Stimulated activated CD8-positive, alpha-beta memory T cell treated with anti-CD3 and anti-CD28 coated beads, Interleukin-4, amount 100 ng/mL, for 24 hours (primary cell): Measurements from ENCODE around the gene LRP5.

ENCODE experiments used
- DNase-seq: peaks from one replicate; pipeline ENCODE4 v3.0.0-alpha.2; 2020; ENCODE audit warnings: low read depth

LRP5 gene

DNA sequence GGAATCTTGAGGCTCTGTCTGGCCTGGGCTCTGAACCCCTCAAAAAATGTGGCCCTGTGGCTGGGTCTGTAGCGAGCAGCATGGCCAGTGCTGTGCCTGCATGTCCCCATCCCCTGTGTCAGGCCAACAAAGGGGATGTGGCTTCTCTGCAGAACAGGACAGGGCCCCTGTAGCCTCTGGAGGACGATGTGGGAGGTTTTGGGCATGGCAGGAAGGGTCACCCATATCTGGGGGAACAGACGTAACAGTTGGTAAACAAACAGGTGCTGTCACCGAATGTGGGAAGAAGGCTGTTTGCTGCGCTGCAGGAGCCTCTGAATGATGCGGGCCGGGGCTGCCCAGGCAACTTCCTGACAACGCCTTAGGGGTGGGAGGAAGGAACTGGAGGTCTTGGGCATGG lies 35.0 kb downstream of the LRP5 start:
- DNase-seq: no peak

DNA sequence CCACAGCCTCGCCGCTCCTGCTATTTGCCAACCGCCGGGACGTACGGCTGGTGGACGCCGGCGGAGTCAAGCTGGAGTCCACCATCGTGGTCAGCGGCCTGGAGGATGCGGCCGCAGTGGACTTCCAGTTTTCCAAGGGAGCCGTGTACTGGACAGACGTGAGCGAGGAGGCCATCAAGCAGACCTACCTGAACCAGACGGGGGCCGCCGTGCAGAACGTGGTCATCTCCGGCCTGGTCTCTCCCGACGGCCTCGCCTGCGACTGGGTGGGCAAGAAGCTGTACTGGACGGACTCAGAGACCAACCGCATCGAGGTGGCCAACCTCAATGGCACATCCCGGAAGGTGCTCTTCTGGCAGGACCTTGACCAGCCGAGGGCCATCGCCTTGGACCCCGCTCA lies 35.5 kb downstream of the LRP5 start:
- DNase-seq: no peak

DNA sequence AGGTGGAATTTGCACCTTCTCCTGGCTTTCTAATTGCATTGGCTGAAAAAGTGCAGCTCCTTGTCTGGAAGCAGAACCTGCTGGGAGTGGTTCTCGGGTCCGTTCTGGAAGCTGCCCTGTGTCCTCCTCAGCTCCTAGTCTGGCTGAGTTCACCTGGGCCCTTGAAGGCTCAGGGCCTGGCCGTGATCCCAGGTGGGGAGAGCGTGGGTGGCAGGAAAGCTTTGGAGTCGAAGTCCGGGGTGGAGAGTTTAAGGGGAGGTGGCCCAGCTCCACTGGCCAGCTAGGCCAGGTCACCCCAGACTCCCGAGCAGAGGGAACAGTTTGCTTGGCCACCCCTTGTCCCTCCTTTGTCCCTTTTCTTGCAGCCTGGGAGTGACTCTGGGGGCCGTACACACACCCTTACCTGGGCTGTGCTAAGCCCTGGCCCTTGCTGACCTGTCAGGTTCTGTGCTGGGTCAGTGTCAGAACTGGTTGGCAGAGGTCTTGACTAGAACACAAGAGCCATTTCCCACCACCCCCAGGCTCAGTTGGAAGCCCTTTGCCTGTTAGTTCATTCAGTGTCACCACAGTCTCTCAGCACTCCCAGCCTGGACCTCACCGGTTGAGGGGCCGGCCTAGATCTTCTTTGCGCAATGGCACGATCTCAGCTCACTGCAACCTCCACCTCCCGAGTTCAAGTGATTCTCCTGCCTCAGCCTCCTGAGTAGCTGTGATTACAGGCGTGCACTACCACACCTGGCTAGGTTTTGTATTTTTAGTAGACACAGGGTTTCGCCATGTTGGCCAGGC lies 37.3 kb downstream of the LRP5 start:
- no peak for DNase-seq

DNA sequence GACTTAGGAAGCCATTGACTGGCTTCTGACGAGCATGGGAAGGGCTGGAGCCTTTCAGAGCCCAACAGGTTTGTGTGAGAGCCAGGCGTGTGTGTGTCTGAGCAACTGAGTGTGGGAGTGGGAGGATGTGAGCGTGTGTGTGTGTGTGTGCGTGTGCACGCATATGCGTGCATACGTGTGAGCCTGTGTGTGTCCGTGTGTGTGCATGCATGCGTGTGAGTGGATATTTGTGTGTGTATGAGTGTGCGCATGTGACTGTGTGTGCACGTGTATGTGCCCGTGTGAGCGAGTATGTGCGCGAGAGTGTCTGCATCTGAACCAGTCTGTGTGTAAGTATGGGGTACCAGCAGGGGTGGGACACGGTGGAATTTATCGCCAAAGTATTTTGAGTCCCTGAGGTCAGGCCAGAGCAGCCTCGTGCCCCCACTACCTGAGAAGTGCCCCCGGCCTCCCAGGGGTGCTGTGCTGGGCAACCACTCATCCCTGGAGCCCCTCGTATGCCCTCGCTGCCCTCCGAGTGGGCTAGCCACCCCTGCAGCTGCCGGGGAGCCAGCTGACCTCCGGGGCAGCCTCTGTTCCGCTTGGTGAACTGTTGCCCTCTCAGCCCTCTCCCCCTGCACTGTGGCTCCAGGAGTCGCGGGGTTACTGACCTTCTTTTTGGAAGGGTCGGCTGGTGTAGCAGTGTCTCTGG lies 38.5 kb downstream of the LRP5 start:
- DNase-seq: no peak

DNA sequence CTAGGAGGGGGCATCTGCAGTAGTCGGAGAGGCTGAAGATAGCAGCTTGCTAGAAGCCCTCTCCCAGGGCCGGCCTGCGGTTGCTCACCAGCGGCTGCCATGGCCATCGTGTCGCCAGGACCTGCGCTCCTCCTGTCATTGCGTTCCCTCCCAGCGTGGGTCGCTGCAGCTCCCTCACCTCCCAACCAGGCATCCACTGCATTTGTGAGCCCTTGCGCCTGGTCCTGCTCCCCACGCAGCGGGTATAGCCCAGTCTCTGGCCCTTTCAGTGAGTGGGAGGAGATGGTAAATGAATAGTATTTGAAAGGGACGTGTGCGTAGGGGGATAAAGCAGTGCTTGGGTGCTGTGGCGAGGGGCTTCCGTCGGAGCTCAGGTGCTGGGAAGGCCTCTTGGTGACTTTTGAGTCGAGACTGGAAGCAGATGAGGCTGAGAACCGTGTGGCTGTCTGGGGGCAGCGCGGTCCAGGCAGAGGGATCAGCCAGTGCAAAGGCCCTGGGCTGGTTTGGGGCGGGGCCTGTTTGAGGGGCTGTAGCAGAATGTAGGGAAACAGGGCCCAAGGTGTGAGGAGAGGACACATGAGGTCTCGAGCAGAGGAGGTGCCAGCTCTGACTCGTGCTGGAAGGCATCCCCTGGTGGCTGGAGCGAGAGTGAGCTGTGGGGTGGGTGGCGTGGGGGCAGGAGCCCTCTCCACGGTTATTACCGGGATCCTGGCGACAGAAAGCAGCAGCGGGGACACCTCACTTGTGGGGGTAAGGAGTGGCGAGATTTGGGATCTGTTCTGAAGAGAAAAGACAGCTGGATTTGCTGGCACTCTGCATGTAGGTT lies 39.3 kb downstream of the LRP5 start:
- no peak for DNase-seq

DNA sequence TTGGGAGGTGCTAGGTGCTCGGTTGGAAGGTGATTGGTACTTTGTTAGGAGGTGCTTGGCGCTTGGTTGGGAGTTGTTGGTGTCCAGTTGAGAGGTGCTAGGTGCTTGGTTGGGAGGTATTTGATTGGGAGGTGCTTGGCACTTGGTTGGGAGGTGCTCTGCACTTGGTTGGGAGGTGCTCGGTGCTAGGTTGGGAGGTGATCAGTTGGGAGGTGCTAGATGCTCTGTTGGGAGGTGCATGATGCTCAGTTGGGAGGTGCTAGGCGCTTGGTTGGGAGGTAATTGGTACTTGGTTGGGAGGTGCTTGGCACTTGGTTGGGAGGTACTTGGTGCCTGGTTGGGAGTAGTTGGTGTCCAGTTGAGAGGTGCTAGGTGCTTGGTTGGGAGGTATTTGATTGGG lies 40.2 kb downstream of the LRP5 start:
- DNase-seq: no peak

DNA sequence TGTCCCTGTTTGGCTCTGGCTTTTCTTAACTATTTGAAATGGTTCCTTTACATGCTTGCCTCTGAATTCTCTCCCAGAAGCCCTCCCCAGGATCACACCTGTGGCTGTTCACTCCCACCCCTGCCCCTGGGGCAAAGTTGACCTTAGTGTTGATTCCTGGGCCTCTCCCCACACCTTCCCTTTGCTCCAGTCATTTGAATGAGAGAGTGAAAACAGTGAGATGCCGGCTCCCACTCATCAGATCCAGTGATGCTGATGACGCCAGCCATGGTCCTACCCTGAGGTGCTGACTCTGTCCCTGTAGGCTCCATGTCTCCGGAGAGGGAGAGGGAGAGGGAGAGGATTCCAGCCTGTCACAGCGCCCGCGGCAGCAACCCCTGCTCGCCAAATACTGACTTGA lies 40.7 kb downstream of the LRP5 start:
- DNase-seq: no peak

DNA sequence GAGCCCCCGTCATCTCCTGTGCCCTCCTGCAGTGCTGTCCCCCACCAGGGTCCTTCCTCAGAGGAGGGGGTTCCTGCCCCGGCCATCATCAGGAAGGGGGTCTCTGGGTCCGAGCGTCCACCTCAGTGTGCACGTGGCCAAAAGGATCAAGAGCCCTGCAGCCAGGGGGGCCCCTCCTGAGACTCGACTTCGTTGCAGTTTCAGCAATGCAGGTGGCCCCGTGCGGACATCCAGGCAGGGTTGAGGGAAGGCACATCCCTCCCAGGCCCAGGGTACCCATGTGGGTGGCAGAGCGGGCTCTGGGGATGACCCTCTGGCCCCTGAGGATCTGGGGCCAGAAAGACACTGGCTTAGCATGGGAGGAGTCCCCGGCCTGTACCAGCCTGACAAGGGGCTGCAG lies 41.3 kb downstream of the LRP5 start:
- no peak for DNase-seq

DNA sequence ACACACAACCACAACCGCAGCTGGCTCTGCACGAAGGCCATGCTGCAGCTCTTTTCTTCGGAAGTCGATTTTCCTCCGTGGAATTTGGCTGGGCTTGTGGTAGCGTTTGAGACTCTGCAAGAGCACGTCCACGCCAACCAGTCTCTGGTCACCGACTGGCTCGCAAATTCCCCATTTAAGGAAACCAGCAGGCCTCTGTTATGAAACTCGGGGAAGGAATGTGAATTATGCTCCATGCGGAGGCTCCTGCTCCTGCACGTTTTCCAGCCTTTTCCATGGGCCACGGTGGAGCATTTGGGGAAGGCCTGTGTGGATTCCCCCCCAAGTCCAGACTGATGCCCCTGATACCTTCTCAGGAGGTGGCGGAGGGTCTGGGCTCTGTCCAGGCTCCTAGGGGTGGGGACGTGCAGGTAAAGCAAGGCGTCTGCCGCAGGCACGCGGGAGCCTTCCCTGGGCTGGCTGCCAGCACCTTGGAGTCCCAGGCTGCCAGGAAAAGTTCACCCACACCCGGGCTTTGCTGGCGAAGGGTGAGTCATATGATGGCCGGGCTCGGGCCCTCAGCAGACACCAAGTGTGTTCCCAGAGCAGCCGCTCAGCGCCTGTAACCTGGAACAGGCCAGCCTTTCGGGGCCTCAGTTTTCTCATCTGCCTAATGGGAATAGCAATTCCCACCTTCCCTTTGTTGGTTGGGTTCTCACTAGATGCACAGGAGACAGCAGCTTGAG lies 41.9 kb downstream of the LRP5 start:
- DNase-seq: no peak

DNA sequence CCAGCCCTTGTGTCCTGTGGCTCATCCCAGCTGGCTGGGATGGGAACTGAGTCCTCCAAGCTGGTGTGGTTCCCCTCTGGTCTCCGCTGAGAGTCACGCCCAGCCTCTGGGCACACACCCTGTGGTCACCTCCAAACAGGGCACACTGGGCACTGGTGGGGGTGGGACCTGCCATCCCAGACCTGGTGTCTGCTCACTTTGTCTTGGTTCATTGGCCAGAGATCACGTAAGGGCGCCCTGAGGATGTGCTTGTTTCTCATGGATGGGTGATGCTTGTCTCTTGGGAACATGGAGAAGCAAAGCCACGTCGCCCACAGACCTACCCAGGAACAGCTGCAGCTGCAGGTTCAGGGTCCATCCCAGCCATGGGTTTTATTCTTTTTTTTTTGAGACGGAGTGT lies 43.1 kb downstream of the LRP5 start:
- no peak for DNase-seq

DNA sequence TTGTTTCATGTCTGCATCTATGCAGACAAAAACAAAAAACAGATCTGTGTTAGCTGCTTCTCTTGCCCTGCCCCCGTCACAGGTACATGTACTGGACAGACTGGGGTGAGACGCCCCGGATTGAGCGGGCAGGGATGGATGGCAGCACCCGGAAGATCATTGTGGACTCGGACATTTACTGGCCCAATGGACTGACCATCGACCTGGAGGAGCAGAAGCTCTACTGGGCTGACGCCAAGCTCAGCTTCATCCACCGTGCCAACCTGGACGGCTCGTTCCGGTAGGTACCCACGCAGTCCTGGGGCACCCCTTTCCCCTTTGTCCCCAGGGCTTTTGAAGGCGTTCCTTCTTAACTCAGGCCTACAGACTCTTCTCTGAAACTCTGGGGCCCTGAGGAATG lies 45.2 kb downstream of the LRP5 start:
- DNase-seq: no peak

DNA sequence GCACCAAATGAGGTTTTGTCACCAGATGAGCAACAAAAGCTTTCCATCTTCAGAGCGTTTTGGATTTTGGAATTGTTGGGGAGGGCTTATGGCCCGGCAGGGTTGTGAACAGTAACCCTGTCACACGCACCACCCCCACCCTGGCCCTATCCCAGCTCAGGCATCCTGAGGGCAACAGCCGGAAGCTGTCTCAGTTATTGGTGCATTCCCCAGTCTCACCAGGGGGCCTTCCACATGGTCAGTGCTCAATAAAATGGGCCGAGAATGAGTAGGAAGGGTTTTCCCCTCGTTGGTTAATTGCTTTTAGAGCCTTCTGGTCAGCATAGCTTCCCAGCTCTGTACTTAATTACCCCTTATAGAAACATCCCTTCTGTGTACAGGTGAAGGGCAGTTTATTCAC lies 46.0 kb downstream of the LRP5 start:
- DNase-seq: no peak

DNA sequence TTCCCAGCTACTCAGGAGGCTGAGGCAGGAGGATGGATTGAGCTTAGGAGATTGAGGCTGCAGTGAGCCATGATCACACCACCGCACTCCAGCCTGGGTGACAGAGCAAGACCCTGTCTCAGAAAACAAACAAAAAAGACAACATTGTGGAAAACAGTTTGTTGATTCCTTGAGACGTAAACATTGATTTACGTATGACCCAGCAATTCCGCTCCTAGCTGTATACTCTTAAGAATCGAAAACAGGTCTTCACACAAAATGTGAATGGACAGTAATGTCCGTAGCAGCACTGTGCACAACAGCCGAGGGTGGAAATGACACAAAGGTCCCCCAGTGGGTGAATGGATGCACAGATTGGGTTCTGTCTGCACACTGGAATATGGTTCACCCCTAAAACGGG lies 49.3 kb downstream of the LRP5 start:
- no peak for DNase-seq

DNA sequence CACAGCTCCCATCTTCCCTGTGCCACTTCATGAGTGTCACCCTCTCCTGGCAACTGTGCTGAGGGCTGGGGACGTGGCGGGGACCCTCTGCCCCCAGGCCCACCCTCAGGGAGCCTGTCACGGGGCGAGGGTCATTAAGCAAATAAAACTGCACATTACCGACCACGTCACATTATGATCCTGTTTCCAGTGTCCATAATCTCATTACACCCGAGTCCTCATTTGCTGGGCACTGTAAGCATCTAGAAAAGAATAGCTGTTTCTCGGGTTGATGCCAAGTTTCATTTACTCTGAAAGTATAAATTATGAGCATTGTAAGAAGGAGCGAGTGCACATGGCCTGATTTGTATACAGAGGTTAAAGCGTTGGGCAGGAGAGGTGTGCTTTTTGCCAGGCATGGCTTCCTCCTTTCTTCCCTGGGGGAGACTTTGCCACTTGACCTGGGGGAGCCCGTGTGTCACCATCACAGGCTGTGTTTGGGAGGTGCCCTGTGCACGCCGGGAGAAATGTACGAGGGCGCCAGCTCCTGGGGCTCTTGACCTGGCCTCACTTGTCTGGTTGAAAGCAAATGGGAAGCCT lies 50.5 kb downstream of the LRP5 start:
- DNase-seq: no peak

DNA sequence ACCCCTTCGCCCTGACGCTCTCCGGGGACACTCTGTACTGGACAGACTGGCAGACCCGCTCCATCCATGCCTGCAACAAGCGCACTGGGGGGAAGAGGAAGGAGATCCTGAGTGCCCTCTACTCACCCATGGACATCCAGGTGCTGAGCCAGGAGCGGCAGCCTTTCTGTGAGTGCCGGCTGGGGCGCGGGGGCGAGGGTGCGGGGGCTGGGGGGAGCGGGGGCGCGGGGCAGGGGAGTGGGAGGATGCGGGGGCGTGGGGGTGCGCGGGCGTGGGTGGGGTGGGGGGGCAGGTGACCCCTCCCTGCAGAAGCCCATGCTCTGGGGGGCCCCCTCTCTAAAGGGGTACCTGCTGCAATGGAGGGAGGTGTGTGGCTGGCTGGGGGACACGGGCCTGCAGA lies 51.4 kb downstream of the LRP5 start:
- DNase-seq: no peak

DNA sequence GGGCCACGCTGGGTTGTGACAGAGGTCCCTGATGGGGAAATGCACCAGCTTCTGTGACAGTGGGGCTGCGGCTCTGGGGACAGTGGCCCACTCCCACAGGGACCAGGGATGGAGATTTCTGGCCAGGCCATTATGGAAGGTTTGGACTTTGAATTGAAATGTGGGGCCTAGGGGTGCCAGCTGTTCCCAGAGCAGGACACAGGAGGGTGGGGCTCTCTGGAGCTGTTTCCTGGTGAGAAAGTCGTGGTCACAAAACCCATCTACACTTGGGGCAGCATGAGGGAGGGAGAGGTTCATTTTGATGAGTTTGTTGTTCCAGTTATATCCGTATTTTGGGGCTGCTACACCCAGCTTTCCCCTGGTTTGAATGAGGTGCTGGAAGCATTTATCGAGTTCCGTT lies 52.2 kb downstream of the LRP5 start:
- DNase-seq: no peak

DNA sequence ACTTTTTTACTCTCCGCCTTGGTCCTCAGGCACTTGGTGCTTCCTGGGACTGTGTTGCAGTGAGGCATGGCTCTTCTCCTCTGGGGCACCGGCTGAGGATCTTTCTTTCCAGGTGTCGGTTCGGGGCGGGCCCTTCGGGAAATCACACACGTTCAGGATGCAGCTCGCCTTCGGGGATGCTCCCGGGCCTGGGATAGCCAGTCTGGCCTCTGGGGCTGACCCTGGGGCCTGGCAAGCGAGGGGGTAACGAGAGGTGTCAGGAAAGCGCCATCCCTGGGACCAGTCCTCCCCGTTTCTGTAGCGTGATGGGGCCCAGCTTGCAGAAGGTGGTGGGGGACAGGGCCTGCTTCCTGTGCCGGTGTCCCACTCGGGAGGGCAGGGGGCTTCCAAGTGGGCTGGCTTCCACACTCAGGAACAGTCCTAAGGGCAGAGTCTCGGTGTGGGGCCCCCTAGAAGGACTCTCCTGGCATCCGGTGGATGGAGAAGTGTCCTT lies 53.6 kb downstream of the LRP5 start:
- no peak for DNase-seq

DNA sequence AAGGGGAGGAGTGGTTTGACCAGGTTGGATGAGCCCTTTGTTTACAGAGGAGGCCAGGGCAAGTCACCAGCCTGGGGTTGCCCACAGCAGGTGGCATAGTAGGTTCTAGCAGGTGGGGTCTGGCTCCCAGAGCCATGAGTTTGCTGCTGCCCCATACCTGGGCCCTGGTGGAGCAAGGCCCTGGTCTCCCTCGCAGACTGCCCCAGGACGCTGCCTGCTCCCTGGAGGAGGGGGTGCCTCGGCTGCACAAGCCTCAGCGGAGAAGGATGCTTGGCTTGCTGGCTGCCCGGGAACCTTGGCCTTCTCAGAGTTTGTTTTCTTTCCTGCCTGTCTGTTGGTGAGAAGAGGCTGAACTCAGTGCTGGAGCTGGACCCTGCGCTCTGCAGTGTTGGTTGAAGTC lies 54.9 kb downstream of the LRP5 start:
- no peak for DNase-seq

DNA sequence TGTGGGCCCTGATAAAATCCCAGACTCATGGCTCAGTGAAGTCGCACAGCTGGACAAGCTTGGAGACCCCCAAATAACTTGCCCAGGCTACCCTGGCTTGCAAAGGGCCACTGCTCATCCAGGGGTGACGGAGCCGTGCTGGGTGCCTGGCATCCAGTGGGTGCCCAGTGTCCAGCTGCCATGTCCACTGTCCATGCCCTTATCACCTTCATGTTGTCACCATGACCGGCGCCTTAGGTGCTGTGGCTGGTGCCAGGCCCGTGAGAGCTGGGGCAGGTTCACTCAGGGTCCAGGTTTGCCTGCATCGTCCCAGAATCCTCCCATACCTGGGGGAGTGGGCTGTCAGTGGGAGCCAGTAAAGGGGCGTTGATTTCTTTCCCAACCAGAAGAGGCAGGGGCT lies 57.4 kb downstream of the LRP5 start:
- DNase-seq: no peak

DNA sequence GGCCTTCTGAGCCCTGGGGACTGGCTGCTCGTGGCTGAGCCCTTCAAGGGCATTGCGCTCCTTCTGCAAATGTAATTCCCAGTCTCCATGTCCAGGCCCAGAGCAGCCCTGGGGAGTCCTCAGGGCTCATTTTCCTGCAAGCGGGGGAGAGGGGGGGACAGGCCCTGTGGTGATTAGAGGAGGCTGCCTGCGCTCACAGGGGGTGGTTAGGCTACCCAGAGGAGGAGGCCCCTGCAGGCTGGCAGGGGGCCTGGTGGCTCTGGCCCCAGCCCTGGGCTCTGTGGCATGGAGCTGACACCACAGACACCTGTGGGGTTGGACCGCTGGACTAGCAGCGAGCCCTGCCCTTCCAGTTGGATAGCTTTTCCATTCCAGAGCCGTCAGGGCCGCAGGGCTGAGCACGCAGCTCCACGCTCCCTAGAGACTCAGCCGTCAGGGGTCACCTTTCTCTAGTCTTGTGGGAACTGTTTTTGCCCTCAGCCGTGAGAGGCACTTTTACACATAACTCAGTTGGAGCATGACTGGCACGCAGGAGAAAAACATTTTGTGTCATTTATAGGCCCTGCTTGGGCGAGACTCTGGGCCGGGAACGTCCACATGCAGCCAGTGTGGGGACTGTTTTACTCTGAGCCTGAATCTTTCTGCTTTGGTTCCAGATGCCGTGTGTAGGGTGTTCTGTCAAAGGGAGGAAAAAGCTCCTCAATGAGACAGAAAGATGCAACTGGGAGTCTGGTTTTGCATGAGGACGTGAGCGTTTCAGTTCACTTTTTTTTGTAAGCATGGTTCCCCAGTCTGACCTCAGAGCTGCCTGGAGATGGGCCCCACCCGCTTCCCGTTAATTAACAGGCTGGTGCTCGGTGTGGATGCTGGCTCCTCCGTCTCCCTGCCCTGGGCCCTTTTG lies 58.1 kb downstream of the LRP5 start:
- DNase-seq: no peak
